Neural cell (in vitro differentiated cells): ENCODE data around the gene NSDHL. TPM values are rescaled to one million over a fixed set of nuclear protein-coding genes. Genes with fewer than 3 reads are reported as not detected.
A peak's percentile ranks its signal among the peaks of the same experiment; 100 is the strongest.

Source experiments
- H2AFZ ChIP-seq: fragments of 200-600, 300-800 bp; sonication (generic), shearing (Covaris generic); 2 replicates; pipeline ENCODE4 v1.6.0; 2014; ENCODE audit warnings: low read depth, mild to moderate bottlenecking, antibody characterized with exemption, low read length, moderate library complexity
- H3F3A ChIP-seq: fragments of 200-600 bp; shearing (Covaris generic); 2 replicates; pipeline ENCODE4 v1.6.1; 2016; ENCODE audit warnings: mild to moderate bottlenecking, moderate library complexity, mixed read lengths, antibody characterized with exemption, low read length; ENCODE audit not compliant: insufficient read depth, poor library complexity, severe bottlenecking
- H3K27ac ChIP-seq: fragments of 200-600, 300-800 bp; sonication (generic), shearing (Covaris generic); 2 replicates; pipeline ENCODE4 v1.5.1; 2014; ENCODE audit warnings: mild to moderate bottlenecking, low read length, moderate library complexity
- H3K27me3 ChIP-seq: fragments of 300-800, 200-600 bp; sonication (generic), shearing (Covaris generic); 2 replicates; pipeline ENCODE4 v1.6.0; 2014; ENCODE audit warnings: mild to moderate bottlenecking, low read depth, low read length, moderate library complexity; ENCODE audit not compliant: insufficient read depth
- H3K36me3 ChIP-seq: fragments of 300-800, 200-600 bp; sonication (generic), shearing (Covaris generic); 2 replicates; pipeline ENCODE4 v1.5.1; 2014; ENCODE audit warnings: mild to moderate bottlenecking, antibody characterized with exemption, low read length, moderate library complexity; ENCODE audit not compliant: insufficient read depth
- H3K4me2 ChIP-seq: fragments of 300-800, 200-600 bp; sonication (generic), shearing (Covaris generic); 2 replicates; pipeline ENCODE4 v1.6.0; 2014; ENCODE audit warnings: mild to moderate bottlenecking, low read length
- H3K4me3 ChIP-seq: fragments of 300-800, 200-600 bp; sonication (generic), shearing (Covaris generic); 2 replicates; pipeline ENCODE4 v1.5.1; 2014; ENCODE audit warnings: mild to moderate bottlenecking, low read length, moderate library complexity
- H3K79me2 ChIP-seq: fragments of 200-600 bp; shearing (Covaris generic); replicated peaks from 2 replicates; pipeline ENCODE4 v1.6.0; 2014; ENCODE audit warnings: mild to moderate bottlenecking, low read length, moderate library complexity; ENCODE audit not compliant: insufficient read depth
- H3K9ac ChIP-seq: fragments of 300-800, 200-600 bp; sonication (generic), shearing (Covaris generic); 2 replicates; pipeline ENCODE4 v1.6.1; 2016; ENCODE audit warnings: mild to moderate bottlenecking, low read length, mixed read lengths
- H3K9me2 ChIP-seq: fragments of 200-600 bp; shearing (Covaris generic); 2 replicates; pipeline ENCODE4 v1.6.1; 2016; ENCODE audit warnings: mild to moderate bottlenecking, low read length, mixed read lengths; ENCODE audit not compliant: insufficient read depth
- H3K9me3 ChIP-seq: fragments of 200-600, 300-800 bp; sonication (generic), shearing (Covaris generic); 2 replicates; pipeline ENCODE4 v1.6.1; 2016; ENCODE audit warnings: mild to moderate bottlenecking, mixed run types, low read length, moderate library complexity, mixed read lengths
- H4K20me1 ChIP-seq: fragments of 200-600 bp; shearing (Covaris generic); 2 replicates; pipeline ENCODE4 v1.6.1; 2016; ENCODE audit warnings: mild to moderate bottlenecking, mixed run types; ENCODE audit not compliant: insufficient read depth
- CTCF ChIP-seq: fragments of 450-650 bp; IDR thresholded peaks from 2 replicates; pipeline ENCODE4 v1.5.1; 2014; ENCODE audit warnings: antibody characterized with exemption, mild to moderate bottlenecking, moderate library complexity; ENCODE audit not compliant: poor library complexity, severe bottlenecking
- EP300 ChIP-seq: fragments of 450-650 bp; conservative IDR thresholded peaks from 2 replicates; pipeline ENCODE4 v1.6.1; 2014; ENCODE audit warnings: antibody characterized with exemption, mild to moderate bottlenecking, moderate library complexity; ENCODE audit not compliant: poor library complexity, severe bottlenecking
- EZH2 ChIP-seq: fragments of 200-600, 300-800 bp; shearing (Covaris generic), sonication (generic); IDR thresholded peaks from 2 replicates; pipeline ENCODE4 v1.6.1; 2014; ENCODE audit warnings: antibody characterized with exemption, low read length, borderline replicate concordance, mild to moderate bottlenecking; ENCODE audit not compliant: insufficient read depth, poor library complexity, severe bottlenecking
- MXI1 ChIP-seq: fragments of 450-650 bp; conservative IDR thresholded peaks from 2 replicates; pipeline ENCODE4 v1.6.1; 2014; ENCODE audit warnings: antibody characterized with exemption, mild to moderate bottlenecking; ENCODE audit not compliant: poor library complexity, severe bottlenecking
- POLR2AphosphoS5 ChIP-seq: IDR thresholded peaks from 2 replicates; pipeline ENCODE4 v1.6.1; 2012
- RAD21 ChIP-seq: fragments of 450-650 bp; conservative IDR thresholded peaks from 2 replicates; pipeline ENCODE4 v1.6.1; 2014; ENCODE audit warnings: antibody characterized with exemption, mild to moderate bottlenecking, moderate library complexity
- REST ChIP-seq: IDR thresholded peaks from 2 replicates; pipeline ENCODE4 v1.6.1; 2012; ENCODE audit warnings: borderline replicate concordance
- SMC3 ChIP-seq: fragments of 450-650 bp; conservative IDR thresholded peaks from 2 replicates; pipeline ENCODE4 v1.6.1; 2014; ENCODE audit warnings: antibody characterized with exemption, mild to moderate bottlenecking, moderate library complexity; ENCODE audit not compliant: poor library complexity
- TAF1 ChIP-seq: IDR thresholded peaks from 2 replicates; pipeline ENCODE4 v1.6.1; 2012; ENCODE audit warnings: low read depth
- polyA plus RNA-seq: library from polyadenylated mRNA; depleted of rRNA; stranded (reverse); fragments of >200 nt; gene quantifications from 2 replicates; pipeline ENCODE4 v1.2.3, GENCODE V29; 2014

Gene NSDHL
- polyA plus RNA-seq, 1 donor from 2014 or later = 18.4 TPM

GRCh38 chrX:152903589-152903988 lies 72.7 kb downstream of the NSDHL start:
- Histone ChIP-seq H3K27me3 (no peaks in the 10 kb centered on the region), H2AFZ (no peak overlapping the region), H3K9me3 (no peaks in the 10 kb centered on the region), H3F3A (no peaks in the 10 kb centered on the region), H3K9ac (no peak overlapping the region), H3K36me3 (no peaks in the 10 kb centered on the region), H3K9me2 (no peaks in the 10 kb centered on the region), H3K27ac (no peak overlapping the region), H3K4me2 (no peak overlapping the region), H3K4me3 (no peak overlapping the region), H4K20me1 (no peaks in the 10 kb centered on the region), H3K79me2 (no peaks in the 10 kb centered on the region)
- TF ChIP-seq TAF1 = no peak
- TF ChIP-seq REST = no peak
- no peak for TF ChIP-seq MXI1
- no peak for TF ChIP-seq EZH2
- TF ChIP-seq RAD21 = no peak
- no peak for TF ChIP-seq EP300
- no peak for TF ChIP-seq SMC3
- TF ChIP-seq CTCF = no peak
- TF ChIP-seq POLR2AphosphoS5 = no peak

- Histone ChIP-seq H3K79me2 (no peaks in the 10 kb centered on the region), H3K9me2 (no peaks in the 10 kb centered on the region), H3K9ac (no peak overlapping the region), H3K4me3 (no peak overlapping the region), H3K27ac (no peak overlapping the region), H3K9me3 (no peaks in the 10 kb centered on the region), H3K27me3 (no peaks in the 10 kb centered on the region), H4K20me1 (no peaks in the 10 kb centered on the region), H3K4me2 (no peak overlapping the region), H3F3A (no peaks in the 10 kb centered on the region), H3K36me3 (no peaks in the 10 kb centered on the region), H2AFZ (no peak overlapping the region)
- TF ChIP-seq EZH2 (no peak), CTCF (peak; percentile 53)
These were observed 73.6 kb downstream of the NSDHL start for GRCh38 chrX:152904151-152905080.
